HL-60 (cell line): ENCODE measurements around the gene SUSD4.

ENCODE experiments used
- TF ChIP-seq, protein P1 (sequence below): IDR thresholded peaks from one replicate; pipeline ENCODE4 v1.5.1; 2011; ENCODE audit warnings: low read length, control low read depth, inconsistent platforms; ENCODE audit not compliant: insufficient read depth
- TF ChIP-seq, protein P2 (sequence below): IDR thresholded peaks from 2 replicates; pipeline ENCODE4 v1.6.1; 2012; ENCODE audit warnings: low read depth; ENCODE audit not compliant: insufficient replicate concordance

DNA sequence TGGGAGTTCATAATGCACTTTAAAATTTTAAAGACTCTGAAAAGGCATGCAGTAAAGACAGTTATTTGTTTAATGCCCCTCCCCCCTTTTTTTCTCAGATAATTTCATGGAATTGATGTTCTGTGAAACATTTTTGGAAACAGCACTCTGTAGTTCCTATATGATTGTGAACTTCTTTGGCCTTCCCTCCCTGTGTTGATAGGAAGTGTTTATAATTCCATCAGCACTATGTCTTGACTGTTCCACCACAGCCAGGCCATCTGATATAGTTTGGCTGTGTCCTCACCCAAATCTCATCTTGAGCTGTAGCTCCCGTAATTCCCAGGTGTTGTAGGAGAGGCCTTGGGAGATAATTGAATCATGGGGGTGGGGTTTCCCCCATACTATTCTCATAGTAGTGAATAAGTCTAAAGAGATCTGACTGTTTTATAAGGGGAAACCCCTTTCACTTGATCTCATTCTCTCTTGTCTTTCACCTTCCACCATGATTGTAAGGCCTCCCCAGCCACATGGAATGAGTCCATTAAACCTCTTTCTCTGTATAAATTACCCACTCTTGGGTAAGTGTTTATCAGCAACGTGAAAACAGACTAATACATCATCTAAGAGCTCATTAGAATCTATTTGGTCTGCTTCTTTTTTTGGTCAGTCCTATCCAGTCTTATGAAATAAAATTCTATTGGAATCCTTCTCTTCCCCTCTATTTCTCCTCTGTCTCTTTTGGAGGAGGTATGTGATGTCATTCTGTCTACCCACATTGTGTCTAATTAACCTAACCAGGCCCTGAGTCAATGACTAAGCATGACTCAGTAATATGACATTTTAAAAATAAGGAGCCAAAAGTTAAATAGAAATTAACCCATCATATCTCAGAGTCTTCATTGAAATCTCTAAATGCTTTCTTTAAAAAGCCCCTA, 38.2 kb upstream of the SUSD4 start:
- TF ChIP-seq, protein P1, sequence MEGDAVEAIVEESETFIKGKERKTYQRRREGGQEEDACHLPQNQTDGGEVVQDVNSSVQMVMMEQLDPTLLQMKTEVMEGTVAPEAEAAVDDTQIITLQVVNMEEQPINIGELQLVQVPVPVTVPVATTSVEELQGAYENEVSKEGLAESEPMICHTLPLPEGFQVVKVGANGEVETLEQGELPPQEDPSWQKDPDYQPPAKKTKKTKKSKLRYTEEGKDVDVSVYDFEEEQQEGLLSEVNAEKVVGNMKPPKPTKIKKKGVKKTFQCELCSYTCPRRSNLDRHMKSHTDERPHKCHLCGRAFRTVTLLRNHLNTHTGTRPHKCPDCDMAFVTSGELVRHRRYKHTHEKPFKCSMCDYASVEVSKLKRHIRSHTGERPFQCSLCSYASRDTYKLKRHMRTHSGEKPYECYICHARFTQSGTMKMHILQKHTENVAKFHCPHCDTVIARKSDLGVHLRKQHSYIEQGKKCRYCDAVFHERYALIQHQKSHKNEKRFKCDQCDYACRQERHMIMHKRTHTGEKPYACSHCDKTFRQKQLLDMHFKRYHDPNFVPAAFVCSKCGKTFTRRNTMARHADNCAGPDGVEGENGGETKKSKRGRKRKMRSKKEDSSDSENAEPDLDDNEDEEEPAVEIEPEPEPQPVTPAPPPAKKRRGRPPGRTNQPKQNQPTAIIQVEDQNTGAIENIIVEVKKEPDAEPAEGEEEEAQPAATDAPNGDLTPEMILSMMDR = no peak
- TF ChIP-seq, protein P2, sequence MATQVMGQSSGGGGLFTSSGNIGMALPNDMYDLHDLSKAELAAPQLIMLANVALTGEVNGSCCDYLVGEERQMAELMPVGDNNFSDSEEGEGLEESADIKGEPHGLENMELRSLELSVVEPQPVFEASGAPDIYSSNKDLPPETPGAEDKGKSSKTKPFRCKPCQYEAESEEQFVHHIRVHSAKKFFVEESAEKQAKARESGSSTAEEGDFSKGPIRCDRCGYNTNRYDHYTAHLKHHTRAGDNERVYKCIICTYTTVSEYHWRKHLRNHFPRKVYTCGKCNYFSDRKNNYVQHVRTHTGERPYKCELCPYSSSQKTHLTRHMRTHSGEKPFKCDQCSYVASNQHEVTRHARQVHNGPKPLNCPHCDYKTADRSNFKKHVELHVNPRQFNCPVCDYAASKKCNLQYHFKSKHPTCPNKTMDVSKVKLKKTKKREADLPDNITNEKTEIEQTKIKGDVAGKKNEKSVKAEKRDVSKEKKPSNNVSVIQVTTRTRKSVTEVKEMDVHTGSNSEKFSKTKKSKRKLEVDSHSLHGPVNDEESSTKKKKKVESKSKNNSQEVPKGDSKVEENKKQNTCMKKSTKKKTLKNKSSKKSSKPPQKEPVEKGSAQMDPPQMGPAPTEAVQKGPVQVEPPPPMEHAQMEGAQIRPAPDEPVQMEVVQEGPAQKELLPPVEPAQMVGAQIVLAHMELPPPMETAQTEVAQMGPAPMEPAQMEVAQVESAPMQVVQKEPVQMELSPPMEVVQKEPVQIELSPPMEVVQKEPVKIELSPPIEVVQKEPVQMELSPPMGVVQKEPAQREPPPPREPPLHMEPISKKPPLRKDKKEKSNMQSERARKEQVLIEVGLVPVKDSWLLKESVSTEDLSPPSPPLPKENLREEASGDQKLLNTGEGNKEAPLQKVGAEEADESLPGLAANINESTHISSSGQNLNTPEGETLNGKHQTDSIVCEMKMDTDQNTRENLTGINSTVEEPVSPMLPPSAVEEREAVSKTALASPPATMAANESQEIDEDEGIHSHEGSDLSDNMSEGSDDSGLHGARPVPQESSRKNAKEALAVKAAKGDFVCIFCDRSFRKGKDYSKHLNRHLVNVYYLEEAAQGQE = no peak
